Endothelial cell (in vitro differentiated cells): ENCODE data around the gene WWC2. TPM values are rescaled to one million over a fixed set of nuclear protein-coding genes. Genes with fewer than 3 reads are reported as not detected.

Experiments
- DNase-seq: peaks from one replicate; pipeline ENCODE4 v3.0.0; 2021; ENCODE audit warnings: low spot score
- H3K27ac Mint-ChIP-seq: one replicate; pipeline ENCODE4 v1.8.0; 2021; ENCODE audit warnings: mixed read lengths, inconsistent platforms; ENCODE audit not compliant: unreplicated experiment
- H3K27me3 Mint-ChIP-seq: one replicate; pipeline ENCODE4 v1.8.0; 2021; ENCODE audit warnings: mild to moderate bottlenecking, moderate library complexity, mixed read lengths, inconsistent platforms; ENCODE audit not compliant: unreplicated experiment
- H3K36me3 Mint-ChIP-seq: one replicate; pipeline ENCODE4 v1.8.0; 2021; ENCODE audit warnings: mild to moderate bottlenecking, low read depth, mixed read lengths, inconsistent platforms; ENCODE audit not compliant: unreplicated experiment
- H3K4me1 Mint-ChIP-seq: one replicate; pipeline ENCODE4 v1.8.0; 2021; ENCODE audit warnings: mild to moderate bottlenecking, mixed read lengths, inconsistent platforms; ENCODE audit not compliant: unreplicated experiment
- H3K4me3 Mint-ChIP-seq: one replicate; pipeline ENCODE4 v1.8.0; 2021; ENCODE audit warnings: mild to moderate bottlenecking, mixed read lengths, inconsistent platforms; ENCODE audit not compliant: unreplicated experiment
- H3K9me3 Mint-ChIP-seq: one replicate; pipeline ENCODE4 v1.8.0; 2021; ENCODE audit warnings: mixed read lengths, inconsistent platforms; ENCODE audit not compliant: unreplicated experiment
- total RNA-seq: library from RNA; stranded (reverse); fragmentation: NEBNext Ultra II Directional; extraction: Animal tissue kit (Norgen Biotek cat#: 25700); gene quantifications from one replicate; pipeline ENCODE4 v1.2.1, GENCODE V29; 2021; ENCODE audit not compliant: unreplicated experiment
- TF ChIP-seq, protein P1 (sequence below): fragments of 200-600 bp; sonication (generic); IDR thresholded peaks from one replicate; pipeline ENCODE4 v1.5.0; 2021; ENCODE audit warnings: antibody characterized with exemption; ENCODE audit not compliant: unreplicated experiment

The WWC2 gene
- total RNA-seq, 1 donor from 2014 or later: 32.0 TPM

DNA sequence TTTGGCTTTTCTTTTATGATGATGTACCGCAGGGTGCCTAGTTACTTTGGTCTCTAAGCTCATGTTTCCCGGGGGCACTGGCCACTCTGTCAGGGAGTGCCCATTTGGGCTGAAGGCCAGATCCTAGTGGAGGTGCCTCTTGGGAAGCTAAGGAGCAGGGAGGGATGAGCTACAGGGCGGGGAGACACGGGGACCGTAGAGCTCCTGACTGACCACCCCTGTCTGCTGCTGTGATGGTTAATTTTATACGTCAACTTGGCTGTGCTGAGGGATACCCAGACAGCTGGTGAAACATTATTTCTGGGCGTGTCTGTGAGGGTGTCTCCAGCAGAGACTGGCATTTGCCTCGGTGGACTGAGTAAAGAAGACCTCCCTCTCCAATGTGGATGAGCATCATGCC lies 248.1 kb downstream of the WWC2 start:
- TF ChIP-seq, protein P1, sequence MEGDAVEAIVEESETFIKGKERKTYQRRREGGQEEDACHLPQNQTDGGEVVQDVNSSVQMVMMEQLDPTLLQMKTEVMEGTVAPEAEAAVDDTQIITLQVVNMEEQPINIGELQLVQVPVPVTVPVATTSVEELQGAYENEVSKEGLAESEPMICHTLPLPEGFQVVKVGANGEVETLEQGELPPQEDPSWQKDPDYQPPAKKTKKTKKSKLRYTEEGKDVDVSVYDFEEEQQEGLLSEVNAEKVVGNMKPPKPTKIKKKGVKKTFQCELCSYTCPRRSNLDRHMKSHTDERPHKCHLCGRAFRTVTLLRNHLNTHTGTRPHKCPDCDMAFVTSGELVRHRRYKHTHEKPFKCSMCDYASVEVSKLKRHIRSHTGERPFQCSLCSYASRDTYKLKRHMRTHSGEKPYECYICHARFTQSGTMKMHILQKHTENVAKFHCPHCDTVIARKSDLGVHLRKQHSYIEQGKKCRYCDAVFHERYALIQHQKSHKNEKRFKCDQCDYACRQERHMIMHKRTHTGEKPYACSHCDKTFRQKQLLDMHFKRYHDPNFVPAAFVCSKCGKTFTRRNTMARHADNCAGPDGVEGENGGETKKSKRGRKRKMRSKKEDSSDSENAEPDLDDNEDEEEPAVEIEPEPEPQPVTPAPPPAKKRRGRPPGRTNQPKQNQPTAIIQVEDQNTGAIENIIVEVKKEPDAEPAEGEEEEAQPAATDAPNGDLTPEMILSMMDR: no peak
- no peaks in the 10 kb centered on the region for H3K4me1 Mint-ChIP-seq
- no peaks in the 10 kb centered on the region for H3K36me3 Mint-ChIP-seq
- peaks cover 4% of the 10 kb centered on the region for H3K27me3 Mint-ChIP-seq
- no peak overlapping the region for H3K27ac Mint-ChIP-seq
- DNase-seq: no peak
- no peaks in the 10 kb centered on the region for H3K9me3 Mint-ChIP-seq
- no peak overlapping the region for H3K4me3 Mint-ChIP-seq

DNA sequence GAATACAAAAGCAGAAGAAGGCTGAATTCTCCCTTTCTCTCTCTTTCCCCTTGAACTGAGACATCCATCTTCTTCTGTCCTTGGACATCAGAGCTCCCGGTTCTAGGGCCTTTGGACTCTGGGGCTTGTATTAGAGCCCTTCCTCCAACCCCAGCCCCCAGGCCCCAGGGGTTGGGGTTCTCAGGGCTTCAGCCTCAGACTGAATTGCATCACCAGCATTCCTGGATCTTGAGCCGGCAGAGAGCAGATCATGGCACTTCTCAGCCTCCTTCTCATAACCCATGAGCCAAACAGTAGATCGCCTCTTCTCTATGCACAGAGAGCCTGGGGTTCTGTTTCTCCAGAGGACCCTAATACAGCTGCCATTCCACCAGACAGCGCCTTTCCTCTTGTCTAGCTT lies 248.5 kb downstream of the WWC2 start:
- Mint-ChIP-seq H3K27me3 (peaks cover 4% of the 10 kb centered on the region), H3K27ac (no peak overlapping the region), H3K4me1 (no peaks in the 10 kb centered on the region), H3K36me3 (no peaks in the 10 kb centered on the region), H3K9me3 (no peaks in the 10 kb centered on the region), H3K4me3 (no peak overlapping the region)
- TF ChIP-seq, protein P1: no peak
- DNase-seq: no peak

DNA sequence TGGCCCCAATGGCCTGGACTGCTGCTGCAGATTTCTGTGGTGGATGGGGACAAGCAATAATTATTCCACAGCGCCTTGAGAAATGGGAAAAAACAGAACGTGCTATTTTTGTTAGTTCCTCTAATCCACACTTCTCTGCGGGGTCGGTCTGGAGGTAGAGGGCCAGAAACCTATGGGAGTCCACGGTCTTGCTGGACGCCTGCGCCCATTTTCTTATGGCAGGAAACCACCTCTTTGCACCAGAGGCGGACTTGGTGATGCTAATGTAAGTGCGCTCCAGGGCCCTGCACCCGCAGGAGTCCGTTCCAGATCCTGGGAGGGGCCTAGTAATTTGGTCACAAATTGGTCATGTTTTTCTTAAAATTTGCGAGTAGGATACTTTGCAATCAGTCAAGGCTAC lies 249.1 kb downstream of the WWC2 start:
- Mint-ChIP-seq H3K36me3 (no peaks in the 10 kb centered on the region), H3K27me3 (peaks cover 6% of the 10 kb centered on the region), H3K4me1 (no peaks in the 10 kb centered on the region), H3K9me3 (no peaks in the 10 kb centered on the region), H3K4me3 (no peak overlapping the region), H3K27ac (no peak overlapping the region)
- DNase-seq: no peak
- TF ChIP-seq, protein P1: no peak

DNA sequence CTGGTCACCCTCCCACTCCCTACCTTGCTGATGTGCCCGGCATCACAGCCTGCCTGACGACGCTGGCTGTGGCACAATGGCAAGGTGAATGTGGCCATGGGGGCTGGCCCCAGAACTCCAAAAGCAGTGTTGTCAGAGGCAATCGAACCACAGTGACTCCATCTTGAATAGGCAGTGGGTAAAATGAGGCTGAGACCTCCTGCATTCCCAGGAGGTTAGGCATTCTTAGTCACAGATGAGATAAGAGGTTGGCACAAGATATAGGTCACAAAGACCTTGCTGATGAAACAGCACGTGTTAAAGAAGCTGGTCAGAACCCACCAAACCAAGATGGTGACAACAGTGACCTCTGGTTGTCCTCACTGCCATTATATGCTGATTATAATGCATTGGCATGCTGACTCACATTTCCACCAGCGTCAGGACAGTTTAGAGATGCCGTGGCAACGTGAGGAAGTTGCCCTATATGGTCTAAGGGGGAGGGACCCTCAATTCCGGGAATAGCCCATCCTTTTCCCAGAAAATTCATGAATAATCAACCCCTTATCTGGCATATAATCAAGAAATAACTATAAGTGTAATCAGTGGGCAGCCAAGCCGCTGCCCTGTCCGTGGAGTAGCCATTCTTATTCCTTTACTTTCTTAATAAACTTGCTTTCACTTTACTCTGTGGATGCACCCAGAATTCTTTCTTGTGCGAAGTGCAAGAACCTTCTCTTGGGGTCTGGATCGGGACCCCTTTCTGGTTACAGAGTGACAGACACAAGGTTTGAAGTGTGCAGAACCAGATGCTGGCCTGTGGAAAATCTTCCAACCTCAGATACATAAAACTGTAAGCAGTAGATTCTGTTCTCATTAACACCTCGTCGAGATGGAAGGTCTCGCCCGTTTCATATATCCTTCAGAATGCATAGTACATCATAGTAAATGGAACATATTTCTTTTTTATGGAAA lies 249.9 kb downstream of the WWC2 start:
- no peaks in the 10 kb centered on the region for H3K4me1 Mint-ChIP-seq
- no peak overlapping the region for H3K4me3 Mint-ChIP-seq
- H3K27me3 Mint-ChIP-seq: peaks cover 6% of the 10 kb centered on the region
- DNase-seq: no peak
- no peaks in the 10 kb centered on the region for H3K9me3 Mint-ChIP-seq
- H3K27ac Mint-ChIP-seq: no peak overlapping the region
- no peaks in the 10 kb centered on the region for H3K36me3 Mint-ChIP-seq
- TF ChIP-seq, protein P1: no peak

DNA sequence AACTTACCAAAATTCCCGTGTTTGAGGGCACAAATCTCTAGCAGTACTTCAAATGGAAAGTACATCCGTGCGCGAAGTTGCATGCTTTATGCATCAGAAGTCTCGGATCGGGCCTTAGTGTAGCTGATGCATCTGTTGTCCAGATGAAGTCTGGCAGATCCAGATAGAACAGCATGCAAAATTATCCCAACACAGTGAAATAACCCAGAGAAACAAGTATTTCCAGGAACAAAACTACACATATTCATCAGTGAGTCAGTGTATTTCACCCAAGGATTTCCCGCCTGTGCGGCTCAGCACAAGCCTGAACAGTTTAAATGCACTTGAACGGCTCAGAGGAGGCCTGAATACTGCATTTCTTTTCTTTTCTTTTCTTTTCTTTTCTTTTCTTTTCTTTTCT lies 250.6 kb downstream of the WWC2 start:
- Mint-ChIP-seq H3K36me3 (no peaks in the 10 kb centered on the region), H3K4me1 (no peaks in the 10 kb centered on the region), H3K27me3 (peaks cover 6% of the 10 kb centered on the region), H3K27ac (no peak overlapping the region), H3K9me3 (no peaks in the 10 kb centered on the region), H3K4me3 (no peak overlapping the region)
- TF ChIP-seq, protein P1: no peak
- DNase-seq: no peak
